ENCODE data around the gene FRG2B. TPM values are rescaled to one million over a fixed set of nuclear protein-coding genes. Genes with fewer than 3 reads are reported as not detected.
A peak's percentile ranks its signal among the peaks of the same experiment; 100 is the strongest.
"Not testable (repeated sequence)": the region's sequence is repeated elsewhere in the genome, so short reads cannot be mapped to it uniquely, and the experiment has no call there.

FRG2B gene
- total RNA-seq = not detected
- long read RNA-seq = 0 reads

GRCh38 chr10:133626695-133627094 is at the start of gene FRG2B:
FRG2B (minus strand) TSS chr10:133626795; CDS start chr10:133626742, 53 bp downstream.
- H3K27ac ChIP-seq; DNase-seq; ATAC-seq; H3K36me3 ChIP-seq; intact Hi-C loops (cut with DNase I); H3K9me3 ChIP-seq; H3K4me1 ChIP-seq; H3K4me3 ChIP-seq: not testable (repeated sequence)
- peaks cover 12% of the 10 kb centered on the region for H3K27me3 ChIP-seq

DNA sequence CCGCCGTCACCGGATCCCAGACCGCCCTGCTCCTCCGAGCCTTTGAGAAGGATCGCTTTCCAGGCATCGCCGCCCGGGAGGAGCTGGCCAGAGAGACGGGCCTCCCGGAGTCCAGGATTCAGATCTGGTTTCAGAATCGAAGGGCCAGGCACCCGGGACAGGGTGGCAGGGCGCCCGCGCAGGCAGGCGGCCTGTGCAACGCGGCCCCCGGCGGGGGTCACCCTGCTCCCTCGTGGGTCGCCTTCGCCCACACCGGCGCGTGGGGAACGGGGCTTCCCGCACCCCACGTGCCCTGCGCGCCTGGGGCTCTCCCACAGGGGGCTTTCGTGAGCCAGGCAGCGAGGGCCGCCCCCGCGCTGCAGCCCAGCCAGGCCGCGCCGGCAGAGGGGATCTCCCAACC is 40.9 kb upstream of the FRG2B start:
- DNase-seq; H3K9me3 ChIP-seq; H3K27me3 ChIP-seq; H3K4me1 ChIP-seq; intact Hi-C loops (cut with DNase I); H3K4me3 ChIP-seq; H3K36me3 ChIP-seq; H3K27ac ChIP-seq: not testable (repeated sequence)
- ATAC-seq = peak; percentile 87

GRCh38 chr10:133663544-133664160 is 37.1 kb upstream of the FRG2B start:
- H3K9me3 ChIP-seq; ATAC-seq; H3K4me3 ChIP-seq; H3K4me1 ChIP-seq; H3K27me3 ChIP-seq; DNase-seq; H3K27ac ChIP-seq; H3K36me3 ChIP-seq; intact Hi-C loops (cut with DNase I): not testable (repeated sequence)

- H3K9me3 ChIP-seq; H3K4me1 ChIP-seq; H3K4me3 ChIP-seq; H3K36me3 ChIP-seq; DNase-seq; H3K27ac ChIP-seq; intact Hi-C loops (cut with DNase I); ATAC-seq; H3K27me3 ChIP-seq: not testable (repeated sequence)
These were observed 34.5 kb upstream of the FRG2B start for GRCh38 chr10:133661122-133661521.

DNA sequence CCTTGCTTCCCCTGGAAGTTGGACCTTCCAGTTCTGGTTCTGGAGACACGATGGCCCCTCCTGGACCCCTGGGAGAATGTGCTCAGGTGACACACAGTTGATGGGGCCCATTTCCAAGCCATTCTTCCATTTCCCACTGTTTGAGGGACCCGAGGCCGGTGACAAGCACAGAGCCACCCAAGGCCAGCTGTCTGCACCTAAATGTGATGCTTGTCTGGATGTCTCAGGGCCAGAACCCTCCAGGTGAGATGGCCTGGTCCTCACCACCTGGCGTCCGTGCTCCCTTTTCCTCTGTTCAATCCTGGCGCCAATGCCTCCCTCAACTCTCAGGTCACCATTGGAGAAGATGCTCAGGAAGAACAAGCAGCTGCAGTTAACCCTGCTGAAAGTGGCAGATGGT is 33.9 kb upstream of the FRG2B start:
- H3K4me1 ChIP-seq; DNase-seq; ATAC-seq; H3K27ac ChIP-seq; H3K4me3 ChIP-seq; H3K27me3 ChIP-seq; H3K9me3 ChIP-seq; H3K36me3 ChIP-seq; intact Hi-C loops (cut with DNase I): not testable (repeated sequence)

GRCh38 chr10:133657276-133657675 is 30.7 kb upstream of the FRG2B start:
- H3K4me3 ChIP-seq; H3K27me3 ChIP-seq; ATAC-seq; H3K36me3 ChIP-seq; H3K4me1 ChIP-seq; H3K9me3 ChIP-seq; DNase-seq; intact Hi-C loops (cut with DNase I); H3K27ac ChIP-seq: not testable (repeated sequence)

- H3K27ac ChIP-seq; ATAC-seq; DNase-seq; H3K4me1 ChIP-seq; H3K4me3 ChIP-seq; H3K27me3 ChIP-seq; H3K9me3 ChIP-seq; intact Hi-C loops (cut with DNase I); H3K36me3 ChIP-seq: not testable (repeated sequence)
These were observed 22.4 kb upstream of the FRG2B start for GRCh38 chr10:133648872-133649455.

- H3K4me3 ChIP-seq; DNase-seq; H3K36me3 ChIP-seq; H3K4me1 ChIP-seq; H3K27ac ChIP-seq; intact Hi-C loops (cut with DNase I); H3K27me3 ChIP-seq; H3K9me3 ChIP-seq: not testable (repeated sequence)
- ATAC-seq = peak; percentile 48
- TF ChIP-seq, protein P1, sequence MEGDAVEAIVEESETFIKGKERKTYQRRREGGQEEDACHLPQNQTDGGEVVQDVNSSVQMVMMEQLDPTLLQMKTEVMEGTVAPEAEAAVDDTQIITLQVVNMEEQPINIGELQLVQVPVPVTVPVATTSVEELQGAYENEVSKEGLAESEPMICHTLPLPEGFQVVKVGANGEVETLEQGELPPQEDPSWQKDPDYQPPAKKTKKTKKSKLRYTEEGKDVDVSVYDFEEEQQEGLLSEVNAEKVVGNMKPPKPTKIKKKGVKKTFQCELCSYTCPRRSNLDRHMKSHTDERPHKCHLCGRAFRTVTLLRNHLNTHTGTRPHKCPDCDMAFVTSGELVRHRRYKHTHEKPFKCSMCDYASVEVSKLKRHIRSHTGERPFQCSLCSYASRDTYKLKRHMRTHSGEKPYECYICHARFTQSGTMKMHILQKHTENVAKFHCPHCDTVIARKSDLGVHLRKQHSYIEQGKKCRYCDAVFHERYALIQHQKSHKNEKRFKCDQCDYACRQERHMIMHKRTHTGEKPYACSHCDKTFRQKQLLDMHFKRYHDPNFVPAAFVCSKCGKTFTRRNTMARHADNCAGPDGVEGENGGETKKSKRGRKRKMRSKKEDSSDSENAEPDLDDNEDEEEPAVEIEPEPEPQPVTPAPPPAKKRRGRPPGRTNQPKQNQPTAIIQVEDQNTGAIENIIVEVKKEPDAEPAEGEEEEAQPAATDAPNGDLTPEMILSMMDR (IDR thresholded peaks at IDR 0.05) = peak; percentile 46
These were observed 20.6 kb upstream of the FRG2B start for GRCh38 chr10:133647075-133647748.

- H3K27ac ChIP-seq; H3K9me3 ChIP-seq; H3K27me3 ChIP-seq; intact Hi-C loops (cut with DNase I); DNase-seq; H3K36me3 ChIP-seq; H3K4me1 ChIP-seq; ATAC-seq: not testable (repeated sequence)
- H3K4me3 ChIP-seq = peak overlapping the region; percentile 32
These were observed 11.2 kb upstream of the FRG2B start for GRCh38 chr10:133637846-133638235.

Data from upper lobe of right lung (tissue), 1 donor.